ENCODE results near the gene SPATA9.

Gene SPATA9

GRCh38 chr5:95686651-95687050, 3.9 kb upstream of the SPATA9 start:
- no peak for DNase-seq (ENCODE audit: low read depth in 1 of 2, low spot score in 1 of 2)

GRCh38 chr5:95684361-95684760, 1.6 kb upstream of the SPATA9 start:
- no peak for DNase-seq (ENCODE audit: low read depth in 1 of 2, low spot score in 1 of 2)

- no peak for DNase-seq (ENCODE audit: low read depth in 1 of 2, low spot score in 1 of 2)
These were observed 9.7 kb downstream of the SPATA9 start for GRCh38 chr5:95673081-95673480.

GRCh38 chr5:95672641-95673040, 10.2 kb downstream of the SPATA9 start:
- no peak for DNase-seq (ENCODE audit: low read depth in 1 of 2, low spot score in 1 of 2)

GRCh38 chr5:95671826-95672225, 11.0 kb downstream of the SPATA9 start:
- DNase-seq (ENCODE audit: low read depth in 1 of 2, low spot score in 1 of 2) = no peak

GRCh38 chr5:95670568-95670967, 12.2 kb downstream of the SPATA9 start:
- no peak for DNase-seq (ENCODE audit: low read depth in 1 of 2, low spot score in 1 of 2)

GRCh38 chr5:95669985-95670384, 12.8 kb downstream of the SPATA9 start:
- no peak for DNase-seq (ENCODE audit: low read depth in 1 of 2, low spot score in 1 of 2)

GRCh38 chr5:95669540-95669939, 13.3 kb downstream of the SPATA9 start:
- DNase-seq (ENCODE audit: low read depth in 1 of 2, low spot score in 1 of 2) = no peak

GRCh38 chr5:95668728-95669127, 14.1 kb downstream of the SPATA9 start:
- DNase-seq (ENCODE audit: low read depth in 1 of 2, low spot score in 1 of 2) = no peak

GRCh38 chr5:95668216-95668615, 14.6 kb downstream of the SPATA9 start:
- no peak for DNase-seq (ENCODE audit: low read depth in 1 of 2, low spot score in 1 of 2)

- DNase-seq (ENCODE audit: low read depth in 1 of 2, low spot score in 1 of 2) = no peak
These were observed 15.1 kb downstream of the SPATA9 start for GRCh38 chr5:95667678-95668077.

- no peak for DNase-seq (ENCODE audit: low read depth in 1 of 2, low spot score in 1 of 2)
These were observed 15.7 kb downstream of the SPATA9 start for GRCh38 chr5:95667061-95667618.

GRCh38 chr5:95664204-95664786, 18.5 kb downstream of the SPATA9 start:
- no peak for DNase-seq (ENCODE audit: low read depth in 1 of 2, low spot score in 1 of 2)

GRCh38 chr5:95662946-95663345, 19.8 kb downstream of the SPATA9 start:
- DNase-seq (ENCODE audit: low read depth in 1 of 2, low spot score in 1 of 2) = no peak

- DNase-seq (ENCODE audit: low read depth in 1 of 2, low spot score in 1 of 2) = no peak
These were observed 22.7 kb downstream of the SPATA9 start for GRCh38 chr5:95660060-95660459.

GRCh38 chr5:95655575-95655974, 27.2 kb downstream of the SPATA9 start:
- DNase-seq (ENCODE audit: low read depth in 1 of 2, low spot score in 1 of 2) = no peak

- DNase-seq (ENCODE audit: low read depth in 1 of 2, low spot score in 1 of 2) = no peak
These were observed 28.6 kb downstream of the SPATA9 start for GRCh38 chr5:95654196-95654595.

GRCh38 chr5:95652849-95653248, 29.9 kb downstream of the SPATA9 start:
- no peak for DNase-seq (ENCODE audit: low read depth in 1 of 2, low spot score in 1 of 2)

GRCh38 chr5:95649842-95650620, 32.8 kb downstream of the SPATA9 start:
- DNase-seq (ENCODE audit: low read depth in 1 of 2, low spot score in 1 of 2) = no peak

- no peak for DNase-seq (ENCODE audit: low read depth in 1 of 2, low spot score in 1 of 2)
These were observed 33.5 kb downstream of the SPATA9 start for GRCh38 chr5:95649274-95649673.

GRCh38 chr5:95647886-95648860, 34.6 kb downstream of the SPATA9 start:
- no peak for DNase-seq (ENCODE audit: low read depth in 1 of 2, low spot score in 1 of 2)
